HepG2 (cell line): ENCODE results near the gene DNAL4. TPM values are rescaled to one million over a fixed set of nuclear protein-coding genes. Genes with fewer than 3 reads are reported as not detected.

Experiments used
- CENPT ChIP-seq: sonication (generic); formaldehyde crosslinking; IDR thresholded peaks from 2 replicates; pipeline ENCODE4 v1.8.0; 2022; ENCODE audit warnings: low read depth, mild to moderate bottlenecking, moderate library complexity, missing genetic modification reagents
- DNMT1 ChIP-seq: sonication (generic); formaldehyde crosslinking; IDR thresholded peaks from 2 replicates; pipeline ENCODE4 v1.5.1; 2020; ENCODE audit warnings: mild to moderate bottlenecking, missing genetic modification reagents
- HNF4G ChIP-seq, 2 experiments: sonication (generic) in 1 of 2; formaldehyde crosslinking in 1 of 2; IDR thresholded peaks; 2 replicates each; pipeline versions ENCODE4 v1.4.0 to v1.6.1; 2011 to 2020; ENCODE audit warnings: borderline replicate concordance in 2 of 2, low read depth in 2 of 2, mild to moderate bottlenecking in 2 of 2, low read length in 1 of 2, missing genetic modification reagents in 1 of 2, moderate library complexity in 1 of 2
- KMT2A ChIP-seq: sonication (generic); formaldehyde crosslinking; IDR thresholded peaks from 2 replicates; pipeline ENCODE4 v1.4.0; 2020; ENCODE audit warnings: missing genetic modification reagents
- NAIF1 ChIP-seq: sonication (generic); formaldehyde crosslinking; IDR thresholded peaks from 2 replicates; pipeline ENCODE4 v1.5.0; 2020; ENCODE audit warnings: mild to moderate bottlenecking, missing genetic modification reagents, borderline replicate concordance
- NCOR1 ChIP-seq: fragments of 200-600 bp; sonication (generic); IDR thresholded peaks from 2 replicates; pipeline ENCODE4 v1.7.0; 2017; ENCODE audit warnings: antibody characterized with exemption, low read length, borderline replicate concordance
- PCBP2 ChIP-seq: fragments of 200-400 bp; formaldehyde crosslinking; optimal IDR thresholded peaks from 2 replicates; pipeline ENCODE3; 2018; ENCODE audit warnings: low read length, low read depth; ENCODE audit not compliant: poor library complexity, severe bottlenecking
- PPARG ChIP-seq: conservative IDR thresholded peaks from 2 replicates; pipeline ENCODE4 v1.6.1; 2016; ENCODE audit warnings: missing biosample characterization, missing genetic modification reagents
- REPIN1 ChIP-seq: sonication (generic); formaldehyde crosslinking; IDR thresholded peaks from 2 replicates; pipeline ENCODE4 v1.8.0; 2022; ENCODE audit warnings: missing genetic modification reagents, low read depth, mild to moderate bottlenecking, borderline replicate concordance
- SMC3 ChIP-seq: IDR thresholded peaks from 2 replicates; pipeline ENCODE4 v1.6.1; 2011; ENCODE audit warnings: low read length, improper control_type of control experiment
- TEAD2 ChIP-seq: sonication (generic); formaldehyde crosslinking; IDR thresholded peaks from 2 replicates; pipeline ENCODE4 v1.9.0; 2021; ENCODE audit warnings: missing genetic modification reagents
- TEAD3 ChIP-seq: optimal IDR thresholded peaks from 2 replicates; pipeline ENCODE3; 2016; ENCODE audit warnings: borderline replicate concordance
- TOE1 ChIP-seq: sonication (generic); formaldehyde crosslinking; IDR thresholded peaks from 2 replicates; pipeline ENCODE4 v1.4.0; 2020; ENCODE audit warnings: mild to moderate bottlenecking, missing genetic modification reagents
- ZBTB21 ChIP-seq: sonication (generic); formaldehyde crosslinking; IDR thresholded peaks from 2 replicates; pipeline ENCODE4 v1.4.0; 2020; ENCODE audit warnings: missing genetic modification reagents
- ZFP62 ChIP-seq: sonication (generic); formaldehyde crosslinking; IDR thresholded peaks from 2 replicates; pipeline ENCODE4 v1.4.0; 2020; ENCODE audit warnings: missing genetic modification reagents
- ZNF138 ChIP-seq: sonication (generic); formaldehyde crosslinking; IDR thresholded peaks from 2 replicates; pipeline ENCODE4 v1.5.0; 2020; ENCODE audit warnings: mild to moderate bottlenecking, low read depth, missing genetic modification reagents
- ZNF232 ChIP-seq: sonication (generic); formaldehyde crosslinking; IDR thresholded peaks from 2 replicates; pipeline ENCODE4 v1.4.0; 2020; ENCODE audit warnings: missing genetic modification reagents, borderline replicate concordance
- ZNF557 ChIP-seq: sonication (generic); formaldehyde crosslinking; IDR thresholded peaks from 2 replicates; pipeline ENCODE4 v1.4.0; 2020; ENCODE audit warnings: missing genetic modification reagents
- ZNF589 ChIP-seq: sonication (generic); formaldehyde crosslinking; conservative IDR thresholded peaks from 2 replicates; pipeline ENCODE4 v1.8.0; 2022; ENCODE audit warnings: mild to moderate bottlenecking, moderate library complexity, missing genetic modification reagents
- polyA plus RNA-seq, 8 experiments: library from polyadenylated mRNA; depleted of rRNA in 3 of 8; stranded (reverse) in 7 of 8; unstranded in 1 of 8; fragments of >200 nt; fragmentation: Illumina TruSeq in 4 of 8; extraction: Trizol in 4 of 8; gene quantifications; 2 replicates each; pipeline versions ENCODE4 v1.2.1 to v1.2.3, GENCODE V29; 2011 to 2016; ENCODE audit warnings: low read depth in 4 of 8, missing spikeins in 1 of 8, mixed read lengths in 1 of 8; ENCODE audit not compliant: insufficient read depth in 1 of 8
- total RNA-seq, 5 experiments: library from RNA; depleted of rRNA; stranded (reverse); fragments of >200 nt; fragmentation: Illumina TruSeq; extraction: Trizol; gene quantifications; 2 replicates each; pipeline ENCODE4 v1.2.3, GENCODE V29; 2016; ENCODE audit warnings: low read depth in 1 of 5
- TF ChIP-seq, protein P1 (sequence below): sonication (generic); formaldehyde crosslinking; IDR thresholded peaks from 2 replicates; pipeline ENCODE4 v1.5.0; 2020; ENCODE audit warnings: mild to moderate bottlenecking, missing genetic modification reagents
- TF ChIP-seq, protein P2 (sequence below): sonication (generic); formaldehyde crosslinking; IDR thresholded peaks from 2 replicates; pipeline ENCODE4 v1.5.0; 2020; ENCODE audit warnings: missing genetic modification reagents, mild to moderate bottlenecking, borderline replicate concordance
- TF ChIP-seq, protein P3 (sequence below): sonication (generic); formaldehyde crosslinking; IDR thresholded peaks from 2 replicates; pipeline ENCODE4 v1.4.0; 2020; ENCODE audit warnings: mild to moderate bottlenecking, missing genetic modification reagents
- TF ChIP-seq, protein P4 (sequence below): sonication (generic); formaldehyde crosslinking; IDR thresholded peaks from 2 replicates; pipeline ENCODE4 v1.4.0; 2020; ENCODE audit warnings: missing genetic modification reagents, borderline replicate concordance

Gene DNAL4
- total and polyA plus RNA-seq, 2 of the 13 experiments (the other 11 are each of a cell fraction or from before 2014, with no cell fraction given) = 8.0 to 10.7 TPM

DNA sequence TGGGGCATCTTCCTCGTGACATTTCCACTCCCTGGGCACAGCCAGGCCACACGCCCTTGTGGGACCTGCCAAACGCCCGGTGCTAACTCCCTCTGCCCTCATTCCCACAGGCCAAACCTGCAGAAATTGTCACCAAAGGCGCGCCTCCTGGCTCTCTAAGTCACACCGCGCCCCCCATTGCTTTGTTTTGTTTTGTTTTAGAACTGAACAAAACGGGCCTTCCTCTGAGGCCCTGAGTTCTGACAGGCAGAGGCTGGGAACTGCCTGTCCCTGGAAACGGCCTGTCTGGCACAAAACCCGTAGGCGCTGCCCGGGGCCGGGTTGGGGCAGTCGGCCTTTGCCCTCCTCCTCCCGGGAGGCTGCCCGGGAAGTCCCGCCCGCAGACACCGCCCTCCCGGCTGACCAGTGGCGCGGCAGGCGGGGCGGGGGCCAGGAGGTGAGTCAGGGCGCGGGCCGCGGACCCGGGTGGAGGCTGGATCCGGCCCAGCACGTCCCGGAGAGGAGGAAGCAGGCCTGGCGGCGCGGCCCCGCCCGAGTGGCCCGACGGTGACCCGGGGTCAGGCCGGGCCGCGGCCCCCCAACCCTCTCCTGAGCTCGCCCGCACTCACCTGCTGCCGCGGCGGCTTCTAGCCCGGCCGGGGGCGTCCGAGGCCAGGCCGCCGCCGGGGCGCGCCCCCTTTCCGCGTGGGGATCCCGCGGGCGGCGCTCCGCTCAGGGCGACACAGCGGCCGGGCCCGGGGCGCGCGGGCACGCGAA lies 38.6 kb downstream of the DNAL4 start (continued):
- TF ChIP-seq, protein P1, sequence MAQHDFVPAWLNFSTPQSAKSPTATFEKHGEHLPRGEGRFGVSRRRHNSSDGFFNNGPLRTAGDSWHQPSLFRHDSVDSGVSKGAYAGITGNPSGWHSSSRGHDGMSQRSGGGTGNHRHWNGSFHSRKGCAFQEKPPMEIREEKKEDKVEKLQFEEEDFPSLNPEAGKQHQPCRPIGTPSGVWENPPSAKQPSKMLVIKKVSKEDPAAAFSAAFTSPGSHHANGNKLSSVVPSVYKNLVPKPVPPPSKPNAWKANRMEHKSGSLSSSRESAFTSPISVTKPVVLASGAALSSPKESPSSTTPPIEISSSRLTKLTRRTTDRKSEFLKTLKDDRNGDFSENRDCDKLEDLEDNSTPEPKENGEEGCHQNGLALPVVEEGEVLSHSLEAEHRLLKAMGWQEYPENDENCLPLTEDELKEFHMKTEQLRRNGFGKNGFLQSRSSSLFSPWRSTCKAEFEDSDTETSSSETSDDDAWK = no peak
- peak; percentile 58; the same call in 1 of the 2 replicates for TF ChIP-seq ZNF589
- TF ChIP-seq TOE1 (CRISPR knock-in tag) = no peak
- TF ChIP-seq, protein P2, sequence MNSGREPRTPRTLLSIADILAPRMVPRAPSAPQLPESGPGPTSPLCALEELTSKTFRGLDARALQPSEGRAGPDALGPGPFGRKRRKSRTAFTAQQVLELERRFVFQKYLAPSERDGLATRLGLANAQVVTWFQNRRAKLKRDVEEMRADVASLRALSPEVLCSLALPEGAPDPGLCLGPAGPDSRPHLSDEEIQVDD (CRISPR knock-in tag) = no peak
- TF ChIP-seq TEAD2 (CRISPR knock-in tag) = no peak
- no peak for TF ChIP-seq SMC3
- TF ChIP-seq, protein P3, sequence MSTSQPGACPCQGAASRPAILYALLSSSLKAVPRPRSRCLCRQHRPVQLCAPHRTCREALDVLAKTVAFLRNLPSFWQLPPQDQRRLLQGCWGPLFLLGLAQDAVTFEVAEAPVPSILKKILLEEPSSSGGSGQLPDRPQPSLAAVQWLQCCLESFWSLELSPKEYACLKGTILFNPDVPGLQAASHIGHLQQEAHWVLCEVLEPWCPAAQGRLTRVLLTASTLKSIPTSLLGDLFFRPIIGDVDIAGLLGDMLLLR = peak; percentile 76; the same call in 1 of the 2 replicates
- TF ChIP-seq, protein P4, sequence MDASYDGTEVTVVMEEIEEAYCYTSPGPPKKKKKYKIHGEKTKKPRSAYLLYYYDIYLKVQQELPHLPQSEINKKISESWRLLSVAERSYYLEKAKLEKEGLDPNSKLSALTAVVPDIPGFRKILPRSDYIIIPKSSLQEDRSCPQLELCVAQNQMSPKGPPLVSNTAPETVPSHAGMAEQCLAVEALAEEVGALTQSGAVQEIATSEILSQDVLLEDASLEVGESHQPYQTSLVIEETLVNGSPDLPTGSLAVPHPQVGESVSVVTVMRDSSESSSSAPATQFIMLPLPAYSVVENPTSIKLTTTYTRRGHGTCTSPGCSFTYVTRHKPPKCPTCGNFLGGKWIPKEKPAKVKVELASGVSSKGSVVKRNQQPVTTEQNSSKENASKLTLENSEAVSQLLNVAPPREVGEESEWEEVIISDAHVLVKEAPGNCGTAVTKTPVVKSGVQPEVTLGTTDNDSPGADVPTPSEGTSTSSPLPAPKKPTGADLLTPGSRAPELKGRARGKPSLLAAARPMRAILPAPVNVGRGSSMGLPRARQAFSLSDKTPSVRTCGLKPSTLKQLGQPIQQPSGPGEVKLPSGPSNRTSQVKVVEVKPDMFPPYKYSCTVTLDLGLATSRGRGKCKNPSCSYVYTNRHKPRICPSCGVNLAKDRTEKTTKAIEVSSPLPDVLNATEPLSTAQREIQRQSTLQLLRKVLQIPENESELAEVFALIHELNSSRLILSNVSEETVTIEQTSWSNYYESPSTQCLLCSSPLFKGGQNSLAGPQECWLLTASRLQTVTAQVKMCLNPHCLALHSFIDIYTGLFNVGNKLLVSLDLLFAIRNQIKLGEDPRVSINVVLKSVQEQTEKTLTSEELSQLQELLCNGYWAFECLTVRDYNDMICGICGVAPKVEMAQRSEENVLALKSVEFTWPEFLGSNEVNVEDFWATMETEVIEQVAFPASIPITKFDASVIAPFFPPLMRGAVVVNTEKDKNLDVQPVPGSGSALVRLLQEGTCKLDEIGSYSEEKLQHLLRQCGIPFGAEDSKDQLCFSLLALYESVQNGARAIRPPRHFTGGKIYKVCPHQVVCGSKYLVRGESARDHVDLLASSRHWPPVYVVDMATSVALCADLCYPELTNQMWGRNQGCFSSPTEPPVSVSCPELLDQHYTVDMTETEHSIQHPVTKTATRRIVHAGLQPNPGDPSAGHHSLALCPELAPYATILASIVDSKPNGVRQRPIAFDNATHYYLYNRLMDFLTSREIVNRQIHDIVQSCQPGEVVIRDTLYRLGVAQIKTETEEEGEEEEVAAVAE (CRISPR knock-in tag) = no peak
- no peak for TF ChIP-seq NAIF1 (CRISPR knock-in tag)
- no peak for TF ChIP-seq ZBTB21 (CRISPR knock-in tag)
- TF ChIP-seq NCOR1 = peak; percentile 64; the same call in 1 of the 2 replicates
- TF ChIP-seq HNF4G (IDR thresholded peaks at IDR 0.05; ENCODE audit: borderline replicate concordance, low read depth, low read length) = peak; percentile 77
- peak; percentile 80; the same call in 1 of the 2 replicates for TF ChIP-seq HNF4G (CRISPR knock-in tag; IDR thresholded peaks at IDR 0.05; ENCODE audit: borderline replicate concordance, low read depth)
- no peak for TF ChIP-seq PCBP2
- TF ChIP-seq PPARG (CRISPR knock-in tag) = peak; percentile 75
- TF ChIP-seq ZNF557 = no peak
- peak; percentile 41; the same call in 1 of the 2 replicates for TF ChIP-seq DNMT1 (CRISPR knock-in tag)
- TF ChIP-seq ZNF138 (CRISPR knock-in tag) = peak; percentile 61; the same call in 1 of the 2 replicates
- TF ChIP-seq REPIN1 (CRISPR knock-in tag) = 0 out of 2 replicates have a peak, but pooled peaks have one; percentile 27
- TF ChIP-seq ZNF232 = no peak
- TF ChIP-seq ZFP62 (CRISPR knock-in tag) = no peak
- no peak for TF ChIP-seq CENPT
- no peak for TF ChIP-seq KMT2A
- TF ChIP-seq TEAD3 (CRISPR knock-in tag) = no peak
